Measurements from ENCODE around the gene CDPF1. TPM values are rescaled to one million over a fixed set of nuclear protein-coding genes. Genes with fewer than 3 reads are reported as not detected.

Gene CDPF1
- total RNA-seq, 1 donor from 2014 or later, result 12.9 TPM

- peaks cover 9% of the 10 kb centered on the region for H3K36me3 Mint-ChIP-seq
- no peak overlapping the region for H3K27ac Mint-ChIP-seq
- H3K27me3 Mint-ChIP-seq, result no peaks in the 10 kb centered on the region
Observed at GRCh38 chr22:46239261-46240048, 10.6 kb downstream of the CDPF1 start.

DNA sequence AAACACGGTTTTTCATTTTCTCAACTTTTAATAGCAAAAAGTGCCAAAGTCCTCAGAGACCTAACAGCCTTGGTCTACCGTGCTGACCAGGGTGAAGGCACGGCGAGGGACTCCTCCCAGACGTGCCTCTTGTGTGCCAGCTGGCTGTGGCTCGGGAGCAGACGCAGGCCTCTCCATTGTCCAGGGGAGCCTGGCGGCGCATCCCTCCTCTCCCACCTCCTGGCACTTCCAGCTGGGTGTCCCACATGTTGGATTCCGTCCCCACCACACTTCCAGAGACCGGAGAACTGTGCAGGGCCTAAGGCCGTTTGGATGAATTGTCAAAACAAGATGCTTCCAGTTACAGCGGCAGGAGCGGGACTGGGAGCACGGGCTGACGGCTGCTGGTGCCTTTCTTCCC, 11.6 kb downstream of the CDPF1 start:
- Mint-ChIP-seq H3K27me3 (no peaks in the 10 kb centered on the region), H3K27ac (no peak overlapping the region), H3K4me3 (no peak overlapping the region), H3K36me3 (peaks cover 9% of the 10 kb centered on the region), H3K9me3 (no peaks in the 10 kb centered on the region), H3K4me1 (ENCODE audit: unreplicated experiment) (peaks cover 6% of the 10 kb centered on the region)
- TF ChIP-seq CTCF (conservative IDR thresholded peaks at IDR 0.05), result no peak
- DNase-seq (ENCODE audit: extremely low spot score, unreplicated experiment), result no peak

More at GRCh38 chr22:46239261-46240048, 10.6 kb downstream of the CDPF1 start:
- peaks cover 6% of the 10 kb centered on the region for H3K4me1 Mint-ChIP-seq (ENCODE audit: unreplicated experiment)
- DNase-seq (ENCODE audit: extremely low spot score, unreplicated experiment), result no peak
- no peaks in the 10 kb centered on the region for H3K9me3 Mint-ChIP-seq
- H3K4me3 Mint-ChIP-seq, result no peak overlapping the region
- TF ChIP-seq CTCF (conservative IDR thresholded peaks at IDR 0.05), result no peak

GRCh38 chr22:46237453-46238124, 12.5 kb downstream of the CDPF1 start:
- TF ChIP-seq CTCF (conservative IDR thresholded peaks at IDR 0.05), result no peak
- H3K27me3 Mint-ChIP-seq, result no peaks in the 10 kb centered on the region
- H3K36me3 Mint-ChIP-seq, result peaks cover 9% of the 10 kb centered on the region
- DNase-seq (ENCODE audit: extremely low spot score, unreplicated experiment), result no peak
- H3K9me3 Mint-ChIP-seq, result no peaks in the 10 kb centered on the region
- H3K4me3 Mint-ChIP-seq, result no peak overlapping the region
- no peak overlapping the region for H3K27ac Mint-ChIP-seq
- peaks cover 10% of the 10 kb centered on the region for H3K4me1 Mint-ChIP-seq (ENCODE audit: unreplicated experiment)

DNA sequence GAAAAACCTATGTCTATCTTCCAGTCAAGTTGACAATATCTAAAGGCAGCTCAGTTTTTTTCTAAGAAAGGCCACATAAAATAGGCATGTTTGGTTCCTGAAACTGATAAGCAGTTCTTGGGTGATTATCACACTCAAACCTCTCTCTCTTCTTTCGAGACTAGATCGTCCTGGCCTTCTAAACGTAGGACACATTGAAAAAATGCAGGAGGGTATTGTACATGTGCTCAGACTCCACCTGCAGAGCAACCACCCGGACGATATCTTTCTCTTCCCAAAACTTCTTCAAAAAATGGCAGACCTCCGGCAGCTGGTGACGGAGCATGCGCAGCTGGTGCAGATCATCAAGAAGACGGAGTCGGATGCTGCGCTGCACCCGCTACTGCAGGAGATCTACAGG, 15.1 kb downstream of the CDPF1 start:
- no peak overlapping the region for H3K4me3 Mint-ChIP-seq
- peaks cover 4% of the 10 kb centered on the region for H3K4me1 Mint-ChIP-seq (ENCODE audit: unreplicated experiment)
- H3K27ac Mint-ChIP-seq, result no peak overlapping the region
- DNase-seq (ENCODE audit: extremely low spot score, unreplicated experiment), result no peak
- peaks cover 4% of the 10 kb centered on the region for H3K36me3 Mint-ChIP-seq
- H3K9me3 Mint-ChIP-seq, result no peaks in the 10 kb centered on the region
- no peaks in the 10 kb centered on the region for H3K27me3 Mint-ChIP-seq
- no peak for TF ChIP-seq CTCF (conservative IDR thresholded peaks at IDR 0.05)

DNA sequence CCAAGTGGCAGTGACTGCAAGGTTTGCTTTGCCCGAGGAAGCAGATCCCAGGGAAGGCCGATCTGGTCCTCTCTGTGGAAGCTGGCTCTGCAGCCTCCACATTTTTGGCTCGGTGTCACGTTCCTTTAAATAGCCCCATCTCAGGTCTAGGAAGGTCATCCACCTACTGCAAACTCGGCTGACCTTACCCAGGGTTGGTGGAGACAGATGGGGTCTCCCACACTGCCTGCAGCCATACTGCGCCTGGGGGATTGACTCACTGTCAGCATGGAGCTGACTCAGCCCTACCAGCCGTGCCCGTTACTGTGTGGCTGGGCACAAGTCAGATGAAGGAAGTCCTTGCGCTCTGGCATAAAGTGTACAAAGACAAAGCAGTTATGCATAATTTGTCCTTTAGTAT, 16.9 kb downstream of the CDPF1 start:
- Mint-ChIP-seq H3K9me3 (no peaks in the 10 kb centered on the region), H3K4me1 (ENCODE audit: unreplicated experiment) (peaks cover 4% of the 10 kb centered on the region), H3K27ac (no peak overlapping the region), H3K27me3 (no peaks in the 10 kb centered on the region), H3K4me3 (no peak overlapping the region), H3K36me3 (peaks cover 4% of the 10 kb centered on the region)
- DNase-seq (ENCODE audit: extremely low spot score, unreplicated experiment), result no peak
- TF ChIP-seq CTCF (conservative IDR thresholded peaks at IDR 0.05), result no peak

Data from type B pancreatic cell (in vitro differentiated cells).